ENCODE data around the gene AP4E1. TPM values are rescaled to one million over a fixed set of nuclear protein-coding genes. Genes with fewer than 3 reads are reported as not detected.

Gene AP4E1
- total RNA-seq, 3 donors from 2014 or later: 13.1 to 14.7 (median 14.4) TPM

DNA sequence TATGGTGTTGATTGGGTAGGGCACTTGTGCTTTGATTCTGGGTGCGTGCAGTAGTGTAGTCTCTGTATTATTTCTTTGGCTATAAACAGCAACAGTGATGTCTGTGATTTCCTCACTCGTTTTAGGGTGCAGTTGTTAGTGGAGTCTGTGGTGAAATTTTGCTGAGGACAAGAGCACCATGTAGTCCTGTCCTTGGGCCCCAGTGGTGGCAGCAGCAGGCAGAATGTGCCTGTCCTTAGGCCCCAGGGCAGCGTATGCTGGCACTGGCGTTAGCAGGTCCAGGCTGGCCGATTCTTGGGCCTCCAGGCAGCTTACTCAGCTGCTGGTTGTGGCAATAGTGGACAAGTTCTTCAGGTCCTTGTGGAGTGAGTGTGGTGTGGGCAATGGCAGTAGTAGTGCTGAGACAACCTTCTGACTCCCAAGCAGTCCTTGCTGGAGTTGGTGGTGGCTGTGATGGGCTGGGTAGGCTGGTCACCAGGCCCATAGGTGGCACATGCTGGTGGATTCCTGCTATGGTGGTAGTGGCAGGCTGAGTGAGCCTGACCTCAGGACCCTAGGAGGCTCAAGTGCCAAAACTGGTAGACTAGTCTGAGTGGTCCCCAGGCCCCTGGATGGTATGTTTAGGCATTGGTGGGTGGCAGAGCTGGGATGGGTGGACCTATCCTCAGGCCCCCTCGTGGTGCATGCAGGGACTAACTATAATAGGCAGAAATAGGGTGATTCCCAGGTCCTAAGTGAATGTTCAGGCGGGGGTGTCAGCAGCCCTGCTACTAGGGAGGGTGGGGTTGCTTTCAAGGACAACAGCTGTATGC lies 129.9 kb downstream of the AP4E1 start:
- no peaks in the 10 kb centered on the region for H3K9me3 Mint-ChIP-seq
- no peak for ATAC-seq
- DNase-seq: no peak
- peaks cover 4% of the 10 kb centered on the region for H3K36me3 Mint-ChIP-seq (ENCODE audit: insufficient read depth)
- no peaks in the 10 kb centered on the region for H3K27me3 Mint-ChIP-seq (ENCODE audit: low read depth)
- H3K4me3 Mint-ChIP-seq: no peak overlapping the region
- H3K4me1 Mint-ChIP-seq (ENCODE audit: low read depth): no peaks in the 10 kb centered on the region

DNA sequence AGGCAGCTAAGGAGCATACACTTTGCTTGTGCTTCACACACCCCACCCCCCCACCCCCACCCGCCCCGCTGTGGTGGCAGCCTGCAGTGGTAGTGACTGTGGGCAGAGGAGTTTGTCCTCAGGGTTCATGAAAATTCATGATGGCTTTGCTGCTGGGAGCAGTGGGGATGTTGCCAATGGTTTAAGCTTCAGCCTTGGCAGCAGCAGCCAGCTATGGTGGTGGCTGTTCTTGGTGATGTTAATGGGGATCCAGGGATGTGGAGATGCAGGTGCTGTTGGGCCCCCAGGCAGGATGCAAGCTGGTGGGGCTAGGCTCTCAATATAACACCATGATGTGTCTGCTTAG lies 130.5 kb downstream of the AP4E1 start:
- Mint-ChIP-seq H3K4me3 (no peak overlapping the region), H3K36me3 (ENCODE audit: insufficient read depth) (peaks cover 4% of the 10 kb centered on the region), H3K27me3 (ENCODE audit: low read depth) (no peaks in the 10 kb centered on the region), H3K4me1 (ENCODE audit: low read depth) (no peaks in the 10 kb centered on the region), H3K9me3 (no peaks in the 10 kb centered on the region)
- DNase-seq (no peak), ATAC-seq (no peak)

DNA sequence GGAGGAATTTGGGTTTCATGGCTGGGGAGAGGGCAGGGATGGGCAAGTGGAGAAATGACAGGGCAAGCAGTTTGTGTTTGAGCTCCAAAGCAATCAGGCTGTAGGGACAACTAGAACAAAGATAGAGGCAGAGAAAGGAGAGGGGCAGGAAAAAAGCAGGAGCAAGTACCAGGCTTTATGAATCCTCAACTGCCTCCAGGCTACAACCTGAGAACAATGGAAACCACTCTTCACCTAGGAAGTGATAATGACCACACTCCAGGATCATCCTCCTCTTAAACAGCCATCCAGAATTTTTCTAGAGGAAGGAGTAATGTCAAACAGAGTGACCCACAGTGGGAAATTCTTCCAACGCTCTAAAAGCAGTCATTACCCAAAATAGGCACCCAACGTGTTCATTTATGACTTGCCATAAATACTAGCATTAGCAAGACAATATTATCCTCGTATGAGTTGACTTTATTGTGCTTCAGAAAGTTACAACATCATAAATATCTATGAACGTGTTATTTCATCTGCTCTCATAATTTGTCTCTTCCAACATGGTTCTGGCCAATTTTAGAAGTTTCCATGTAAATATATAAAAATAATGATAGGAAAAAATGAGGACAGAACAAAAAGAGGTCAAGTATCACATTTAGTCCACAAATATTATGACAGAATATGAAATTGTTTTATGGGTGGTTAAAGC lies 135.7 kb downstream of the AP4E1 start:
- Mint-ChIP-seq H3K27me3 (ENCODE audit: low read depth) (no peaks in the 10 kb centered on the region), H3K4me1 (ENCODE audit: low read depth) (no peaks in the 10 kb centered on the region), H3K9me3 (no peaks in the 10 kb centered on the region), H3K4me3 (no peak overlapping the region), H3K36me3 (ENCODE audit: insufficient read depth) (peaks cover 2% of the 10 kb centered on the region)
- DNase-seq: no peak
- no peak for ATAC-seq

DNA sequence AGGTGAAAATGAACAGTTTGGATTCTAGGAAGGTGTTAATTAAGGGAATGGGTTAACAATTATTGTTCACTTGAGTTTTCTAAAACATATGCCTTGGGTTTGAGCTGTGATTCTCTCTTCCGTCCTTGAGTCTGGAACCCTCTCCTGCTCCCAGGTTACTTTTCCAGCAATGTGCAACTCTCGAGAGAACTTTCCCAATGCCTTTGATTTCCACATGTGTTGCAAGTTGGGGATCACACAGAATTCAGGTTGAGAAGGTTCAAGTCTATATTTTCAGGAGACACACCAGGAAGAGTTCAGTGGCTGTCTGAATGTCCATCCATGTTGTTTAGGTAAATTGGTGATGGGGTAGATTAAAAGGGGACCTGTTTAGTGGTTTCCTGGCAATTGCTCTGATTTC lies 137.5 kb downstream of the AP4E1 start:
- no peaks in the 10 kb centered on the region for H3K9me3 Mint-ChIP-seq
- DNase-seq: no peak

DNA sequence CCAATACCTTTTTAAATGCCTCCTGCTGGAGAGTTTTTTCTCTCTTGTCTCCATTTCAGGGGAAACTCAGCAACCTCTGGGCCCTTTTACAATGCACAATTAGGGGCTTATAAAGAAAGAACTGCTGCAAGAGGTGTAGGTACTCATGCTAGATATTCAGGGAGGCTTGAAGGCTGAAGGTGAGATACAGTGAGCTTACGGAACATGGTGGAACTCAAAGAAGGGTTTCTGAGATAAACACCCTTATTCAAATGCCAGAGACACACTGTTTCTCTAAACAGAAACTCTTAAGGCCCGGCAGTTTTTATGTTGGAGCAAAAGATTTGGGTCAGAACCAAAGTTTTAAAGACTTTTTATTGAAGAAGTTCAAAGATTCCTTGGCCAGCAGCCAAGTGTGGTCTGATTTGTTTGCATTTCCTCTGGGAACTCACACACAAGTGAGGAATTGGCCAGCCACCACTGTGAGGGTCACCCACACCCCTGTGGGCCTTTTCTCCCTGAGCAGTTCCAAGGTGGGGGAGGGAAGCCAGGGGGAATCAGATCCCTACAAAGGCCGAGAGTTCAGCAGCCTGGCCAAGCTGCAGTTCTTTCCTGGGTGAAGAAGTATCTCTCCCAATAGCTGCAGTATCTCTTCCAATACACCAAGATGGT lies 138.4 kb downstream of the AP4E1 start:
- Mint-ChIP-seq H3K36me3 (ENCODE audit: insufficient read depth) (peaks cover 2% of the 10 kb centered on the region), H3K4me3 (no peak overlapping the region), H3K9me3 (no peaks in the 10 kb centered on the region), H3K4me1 (ENCODE audit: low read depth) (no peaks in the 10 kb centered on the region), H3K27me3 (ENCODE audit: low read depth) (peaks cover 4% of the 10 kb centered on the region)
- DNase-seq (no peak), ATAC-seq (no peak)

More for the DNA sequence above, 137.5 kb downstream of the AP4E1 start:
- Mint-ChIP-seq H3K4me3 (no peak overlapping the region), H3K4me1 (ENCODE audit: low read depth) (no peaks in the 10 kb centered on the region), H3K27me3 (ENCODE audit: low read depth) (peaks cover 4% of the 10 kb centered on the region), H3K36me3 (ENCODE audit: insufficient read depth) (peaks cover 2% of the 10 kb centered on the region)
- no peak for ATAC-seq

DNA sequence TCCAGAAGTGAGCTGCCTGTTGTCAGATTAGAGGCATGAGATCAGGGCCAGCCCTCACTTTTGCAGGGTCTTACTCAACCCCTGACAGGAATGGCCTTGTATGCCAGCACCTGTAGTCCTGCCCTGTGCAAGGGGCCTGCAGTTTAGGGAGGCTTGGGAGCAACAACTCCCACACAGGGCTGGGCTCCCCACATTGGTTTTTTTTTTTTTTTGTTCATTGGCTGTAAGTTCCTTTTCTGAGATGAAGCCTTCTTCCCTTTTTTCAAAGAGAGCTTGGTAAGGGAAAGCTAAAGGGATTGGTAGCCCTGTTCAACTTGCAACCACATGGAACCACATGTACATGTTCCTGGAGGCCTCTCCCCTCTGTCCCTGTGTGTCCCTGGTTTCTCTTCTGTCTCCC lies 139.8 kb downstream of the AP4E1 start:
- no peak for DNase-seq
- Mint-ChIP-seq H3K27me3 (ENCODE audit: low read depth) (peaks cover 4% of the 10 kb centered on the region), H3K9me3 (no peaks in the 10 kb centered on the region), H3K4me1 (ENCODE audit: low read depth) (no peaks in the 10 kb centered on the region), H3K36me3 (ENCODE audit: insufficient read depth) (peaks cover 2% of the 10 kb centered on the region), H3K4me3 (no peak overlapping the region)
- ATAC-seq: no peak

DNA sequence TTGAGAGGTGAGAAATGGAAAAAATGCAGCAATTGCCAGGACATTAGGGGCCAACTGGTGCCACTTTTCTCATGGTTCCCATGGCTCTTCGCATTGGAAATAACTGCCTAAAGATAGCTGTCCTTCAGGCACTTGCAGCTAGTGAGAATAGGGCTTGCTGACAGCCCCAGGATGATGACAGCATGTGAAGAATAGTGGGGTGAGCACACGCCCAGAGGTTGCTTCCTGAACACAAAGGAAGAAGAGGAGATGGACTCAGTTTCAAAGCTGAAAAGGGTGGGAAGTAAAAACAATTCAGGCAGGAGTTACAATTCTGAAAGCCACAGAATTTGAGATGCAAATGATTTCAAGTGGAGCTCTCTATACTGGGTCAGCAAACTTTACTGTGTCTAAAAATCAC lies 140.6 kb downstream of the AP4E1 start:
- H3K27me3 Mint-ChIP-seq (ENCODE audit: low read depth): peaks cover 4% of the 10 kb centered on the region
- no peak for DNase-seq
- no peak for ATAC-seq

DNA sequence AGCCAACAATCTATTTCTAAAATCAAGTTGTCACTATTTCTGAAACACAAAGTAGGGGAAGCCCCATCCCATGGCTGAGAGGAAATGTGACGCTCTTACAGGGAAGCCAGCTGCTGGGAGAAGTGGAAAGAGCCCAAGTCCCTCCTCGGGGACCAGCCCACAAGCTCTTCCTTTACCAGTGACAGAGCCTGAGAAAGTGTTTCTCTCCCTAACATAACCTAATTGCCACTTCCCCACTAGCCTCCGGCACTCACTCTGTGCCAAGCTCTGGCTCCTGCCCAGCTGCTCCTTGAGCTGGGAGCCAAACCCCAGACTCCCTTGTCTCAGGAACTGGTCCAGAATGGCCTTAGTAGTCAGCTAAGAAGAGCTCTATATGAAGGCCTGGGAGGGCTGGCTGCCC lies 143.3 kb downstream of the AP4E1 start:
- H3K4me3 Mint-ChIP-seq: no peak overlapping the region
- DNase-seq: no peak
- H3K9me3 Mint-ChIP-seq: no peaks in the 10 kb centered on the region
- no peaks in the 10 kb centered on the region for H3K36me3 Mint-ChIP-seq (ENCODE audit: insufficient read depth)
- H3K27me3 Mint-ChIP-seq (ENCODE audit: low read depth): peaks cover 6% of the 10 kb centered on the region
- no peaks in the 10 kb centered on the region for H3K4me1 Mint-ChIP-seq (ENCODE audit: low read depth)
- no peak for ATAC-seq

More for the DNA sequence above, 140.6 kb downstream of the AP4E1 start:
- Mint-ChIP-seq H3K36me3 (ENCODE audit: insufficient read depth) (peaks cover 2% of the 10 kb centered on the region), H3K4me1 (ENCODE audit: low read depth) (no peaks in the 10 kb centered on the region), H3K9me3 (no peaks in the 10 kb centered on the region), H3K4me3 (no peak overlapping the region)

DNA sequence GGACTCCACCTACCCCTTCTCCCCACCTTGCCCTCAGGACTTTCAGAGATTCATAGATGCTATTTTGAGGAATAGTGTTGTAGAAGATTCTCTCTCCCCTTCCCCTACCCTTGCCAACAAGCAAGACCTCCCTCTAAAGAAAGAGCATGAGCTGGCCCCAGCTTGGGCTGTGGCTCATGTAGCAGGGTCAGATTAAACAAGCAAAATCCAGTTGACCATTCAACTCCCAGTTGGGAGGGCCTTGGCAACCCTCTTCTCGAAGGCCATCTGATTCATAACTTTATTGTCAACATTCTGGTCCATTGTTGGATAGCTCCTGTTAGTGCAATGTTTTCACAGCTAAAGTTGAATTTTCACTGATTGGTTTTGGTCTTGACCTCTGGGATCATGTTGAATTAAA lies 145.1 kb downstream of the AP4E1 start:
- no peaks in the 10 kb centered on the region for H3K36me3 Mint-ChIP-seq (ENCODE audit: insufficient read depth)
- ATAC-seq (no peak), DNase-seq (no peak)
- H3K27me3 Mint-ChIP-seq (ENCODE audit: low read depth): peaks cover 11% of the 10 kb centered on the region
- no peaks in the 10 kb centered on the region for H3K9me3 Mint-ChIP-seq
- no peaks in the 10 kb centered on the region for H3K4me1 Mint-ChIP-seq (ENCODE audit: low read depth)
- no peak overlapping the region for H3K4me3 Mint-ChIP-seq

DNA sequence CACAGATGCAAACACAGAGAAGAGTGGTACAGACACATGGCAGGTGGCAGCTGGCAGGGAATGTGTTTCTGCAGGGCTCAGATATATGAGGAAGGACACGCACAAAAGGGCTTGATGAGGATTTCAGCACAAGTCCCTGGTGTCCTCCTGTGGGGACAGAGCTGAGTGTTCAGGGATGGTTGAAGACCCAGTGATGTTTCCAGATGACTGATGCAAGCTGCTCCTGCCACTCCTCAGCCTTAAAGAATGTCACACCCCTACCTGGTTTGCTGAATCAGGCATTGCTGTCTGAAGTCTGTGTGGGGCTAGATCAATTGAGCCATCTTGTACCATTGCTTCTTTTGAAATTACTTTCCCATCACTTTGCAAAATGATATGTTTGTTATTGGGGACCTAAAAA lies 146.1 kb downstream of the AP4E1 start:
- ATAC-seq: no peak
- no peak for DNase-seq
- no peaks in the 10 kb centered on the region for H3K36me3 Mint-ChIP-seq (ENCODE audit: insufficient read depth)
- no peak overlapping the region for H3K4me3 Mint-ChIP-seq
- peaks cover 11% of the 10 kb centered on the region for H3K27me3 Mint-ChIP-seq (ENCODE audit: low read depth)
- no peaks in the 10 kb centered on the region for H3K4me1 Mint-ChIP-seq (ENCODE audit: low read depth)
- no peaks in the 10 kb centered on the region for H3K9me3 Mint-ChIP-seq

Other genes with a start within 250 kb of the AP4E1 start
- gene TRPM7, start 221.9 kb upstream of the AP4E1 start, total RNA-seq: 10 to 100 TPM; 42.5 to 46.4 (median 42.6) TPM
- 10 to 100 TPM; 63.7 to 77.6 (median 72.8) TPM for gene SPPL2A, start 143.0 kb upstream of the AP4E1 start, total RNA-seq
- gene TNFAIP8L3, start 186.2 kb downstream of the AP4E1 start, total RNA-seq: under 1 TPM in 2 of 3 donors, not detected in 1; 0.15 to 0.22 TPM